ENCODE measurements around the gene MPO.
A peak's percentile ranks its signal among the peaks of the same experiment; 100 is the strongest.

MPO gene

GRCh38 chr17:58253082-58253481 is 27.7 kb downstream of the MPO start:
- no peak for TF ChIP-seq CTCF (IDR thresholded peaks at IDR 0.05; ENCODE audit: control insufficient read depth, extremely low read depth, insufficient read depth)
- DNase-seq (ENCODE audit: low read depth): no peak
- H3K4me3 ChIP-seq (ENCODE audit: low read depth, low read length): no peak overlapping the region

DNA sequence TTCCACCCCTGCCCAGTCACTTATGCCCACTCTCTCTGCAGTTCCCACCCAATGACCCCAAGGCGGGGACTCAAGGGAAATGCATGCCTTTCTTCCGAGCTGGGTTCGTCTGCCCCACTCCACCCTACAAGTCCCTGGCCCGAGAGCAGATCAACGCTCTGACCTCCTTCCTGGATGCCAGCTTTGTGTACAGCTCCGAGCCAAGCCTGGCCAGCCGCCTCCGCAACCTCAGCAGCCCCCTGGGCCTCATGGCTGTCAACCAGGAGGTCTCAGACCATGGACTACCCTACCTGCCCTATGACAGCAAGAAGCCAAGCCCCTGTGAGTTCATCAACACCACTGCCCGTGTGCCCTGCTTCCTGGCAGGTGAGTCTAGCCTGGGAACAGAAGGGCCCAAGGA is 28.6 kb downstream of the MPO start:
- TF ChIP-seq CTCF (IDR thresholded peaks at IDR 0.05; ENCODE audit: control insufficient read depth, extremely low read depth, insufficient read depth): no peak
- no peak overlapping the region for H3K4me3 ChIP-seq (ENCODE audit: low read depth, low read length)
- no peak for DNase-seq (ENCODE audit: low read depth)

- H3K4me3 ChIP-seq (ENCODE audit: low read depth, low read length): no peak overlapping the region
- no peak for TF ChIP-seq CTCF (IDR thresholded peaks at IDR 0.05; ENCODE audit: control insufficient read depth, extremely low read depth, insufficient read depth)
- DNase-seq (ENCODE audit: low read depth): no peak
Measured at GRCh38 chr17:58250344-58251011, 30.3 kb downstream of the MPO start.

DNA sequence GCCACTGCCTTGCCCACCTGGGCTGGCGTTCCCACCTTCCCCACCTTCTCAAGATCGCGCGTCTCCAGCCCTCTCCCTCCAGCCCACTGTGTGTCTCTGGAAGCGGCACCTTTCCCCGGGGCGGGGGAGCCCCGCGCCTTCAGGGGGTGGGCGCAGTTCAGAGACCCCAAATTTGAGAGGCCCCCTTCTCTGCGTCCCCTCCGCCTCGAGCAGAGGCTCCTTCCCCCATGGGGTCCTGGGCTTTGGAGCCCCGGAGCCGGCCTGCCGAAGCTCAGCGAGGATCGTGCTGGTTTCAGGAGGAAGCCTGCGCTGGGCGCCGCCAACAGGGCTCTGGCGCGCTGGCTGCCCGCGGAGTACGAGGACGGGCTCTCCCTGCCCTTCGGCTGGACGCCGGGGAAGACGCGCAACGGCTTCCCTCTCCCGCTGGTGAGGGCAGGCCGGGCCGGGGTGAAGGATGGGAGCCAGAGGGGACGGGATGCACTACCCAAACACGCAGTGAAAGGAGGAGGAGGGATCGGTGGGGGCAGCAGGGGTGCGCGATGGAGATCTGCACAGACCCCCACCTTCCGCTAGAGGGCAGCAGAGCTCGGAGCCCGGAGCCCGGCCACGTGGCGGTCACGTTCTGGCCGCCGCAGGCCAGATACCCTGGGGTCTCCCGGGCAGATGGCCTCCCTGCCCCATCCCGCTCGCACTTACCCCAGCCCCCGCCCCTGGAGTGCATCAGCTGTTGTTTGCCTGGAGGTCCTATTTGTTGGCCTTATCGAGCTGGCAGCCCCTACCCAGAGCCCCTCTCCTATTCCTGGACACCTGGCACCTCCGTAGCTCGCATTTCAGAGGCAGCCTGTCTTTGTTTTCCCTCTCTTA is 31.2 kb downstream of the MPO start:
- TF ChIP-seq CTCF (IDR thresholded peaks at IDR 0.05; ENCODE audit: control insufficient read depth, extremely low read depth, insufficient read depth): peak; percentile 74
- DNase-seq (ENCODE audit: low read depth): no peak
- H3K4me3 ChIP-seq (ENCODE audit: low read depth, low read length): no peak overlapping the region

DNA sequence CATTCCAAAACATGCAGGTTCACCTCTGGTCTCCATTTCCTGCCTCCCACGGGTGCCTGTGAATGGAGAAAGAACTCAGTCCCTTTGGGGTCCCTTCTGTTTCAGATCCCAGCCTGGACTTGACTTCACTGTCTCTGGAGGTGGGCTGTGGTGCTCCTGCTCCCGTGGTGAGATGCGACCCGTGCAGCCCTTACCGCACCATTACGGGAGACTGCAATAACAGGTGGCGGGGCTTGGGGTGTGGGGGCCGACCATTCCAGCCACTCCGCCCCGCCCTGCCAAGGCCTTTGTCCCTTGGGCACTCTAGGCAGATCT is 31.8 kb downstream of the MPO start:
- TF ChIP-seq CTCF (IDR thresholded peaks at IDR 0.05; ENCODE audit: control insufficient read depth, extremely low read depth, insufficient read depth): no peak
- H3K4me3 ChIP-seq (ENCODE audit: low read depth, low read length): no peak overlapping the region
- no peak for DNase-seq (ENCODE audit: low read depth)

DNA sequence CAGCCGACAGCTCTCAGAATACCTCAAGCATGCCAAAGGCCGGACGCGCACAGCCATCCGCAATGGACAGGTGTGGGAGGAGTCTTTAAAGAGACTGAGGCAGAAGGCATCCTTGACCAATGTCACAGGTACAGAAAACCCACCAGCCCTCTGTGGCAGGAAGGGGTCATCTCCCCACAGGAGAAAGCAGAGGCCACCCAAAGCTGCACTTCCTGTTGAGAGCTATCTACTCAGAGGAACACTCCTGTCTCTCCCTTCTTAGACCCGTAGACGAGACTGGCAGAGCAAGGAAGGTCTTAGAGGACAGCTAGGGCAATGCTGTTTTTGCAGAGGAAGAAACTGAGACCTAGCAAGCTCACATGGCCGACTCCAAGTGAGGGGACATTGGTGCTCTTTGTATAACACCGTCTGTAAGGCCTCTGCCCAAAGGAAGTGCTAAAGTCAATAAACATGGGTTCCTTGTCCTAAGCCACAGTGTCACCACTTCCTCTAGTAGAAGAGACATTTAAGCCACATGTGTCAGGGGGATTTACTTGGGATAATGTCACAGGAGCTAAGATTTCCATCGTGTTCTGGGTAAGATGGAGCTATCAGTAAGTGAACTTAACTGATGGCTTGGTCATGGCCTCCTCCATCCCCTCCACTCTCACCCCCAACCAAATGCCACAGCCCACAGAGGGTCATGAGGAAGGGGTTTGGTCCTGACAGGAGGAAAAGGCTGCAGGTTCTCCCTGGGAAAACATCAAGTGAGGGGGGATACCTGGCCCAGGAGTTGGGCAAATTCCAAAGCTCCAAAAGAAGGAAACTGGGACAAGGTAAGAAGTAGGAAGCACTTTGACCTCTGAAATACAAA is 33.0 kb downstream of the MPO start:
- TF ChIP-seq CTCF (IDR thresholded peaks at IDR 0.05; ENCODE audit: control insufficient read depth, extremely low read depth, insufficient read depth): no peak

More for the DNA sequence above, 33.0 kb downstream of the MPO start:
- DNase-seq (ENCODE audit: low read depth): no peak
- H3K4me3 ChIP-seq (ENCODE audit: low read depth, low read length): no peak overlapping the region
